GM12875 (cell line): ENCODE results near the gene PLIN5.
"Not testable (repeated sequence)": the region's sequence is repeated elsewhere in the genome, so short reads cannot be mapped to it uniquely, and the experiment has no call there.

Source experiments
- H3K4me3 ChIP-seq: one replicate; pipeline ENCODE4 v1.5.1; 2011; ENCODE audit warnings: low read depth, low read length, control low read depth
- CTCF ChIP-seq: IDR thresholded peaks from 2 replicates; pipeline ENCODE4 v1.5.1; 2011; ENCODE audit warnings: low read depth, mild to moderate bottlenecking, control low read depth, inconsistent platforms, low read length, moderate library complexity, borderline replicate concordance; ENCODE audit not compliant: insufficient read depth

The PLIN5 gene

DNA sequence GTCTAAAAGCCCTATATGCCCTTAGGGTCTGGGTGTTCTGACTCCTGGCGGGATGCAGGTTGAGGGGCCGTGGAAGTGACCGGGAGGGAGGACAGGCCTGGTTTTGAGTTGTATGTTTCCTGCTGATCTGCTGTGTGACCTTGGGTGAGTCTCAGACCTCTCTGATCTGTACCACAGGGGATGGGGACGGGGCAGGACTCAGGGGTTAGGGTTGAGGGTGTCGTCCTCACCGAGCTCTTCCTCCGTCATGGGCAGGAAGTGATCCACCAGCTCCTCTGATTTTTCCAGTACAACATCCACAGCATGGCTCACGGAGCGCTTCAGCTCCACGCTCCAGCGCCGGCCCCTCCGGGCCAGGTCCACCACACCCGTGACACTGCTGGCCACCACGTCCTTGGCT is 6.2 kb downstream of the PLIN5 start:
- no peak for TF ChIP-seq CTCF
- H3K4me3 ChIP-seq = no peak overlapping the region

- H3K4me3 ChIP-seq = not testable (repeated sequence)
These were observed 7.6 kb downstream of the PLIN5 start for GRCh38 chr19:4527377-4527776.

DNA sequence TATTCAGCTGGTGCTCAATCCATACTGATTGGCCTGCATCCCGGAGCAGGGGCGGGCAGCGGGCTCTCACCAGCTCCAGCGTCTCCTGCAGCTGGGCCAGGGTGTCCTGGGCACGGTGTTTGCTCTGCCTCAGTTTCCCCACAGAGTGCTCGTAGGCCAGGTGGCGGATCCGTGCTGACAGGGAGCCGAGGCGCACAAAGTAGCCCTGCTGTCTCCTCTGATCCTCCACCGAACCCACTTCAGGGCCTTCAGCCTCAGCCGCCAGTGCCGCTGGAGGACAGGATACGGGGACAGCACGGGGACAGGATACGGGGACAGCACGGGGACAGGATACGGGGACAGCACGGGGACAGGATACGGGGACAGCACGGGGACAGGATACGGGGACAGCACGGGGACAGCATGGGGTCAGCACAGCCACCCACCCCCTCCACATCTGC is 9.4 kb downstream of the PLIN5 start:
- H3K4me3 ChIP-seq = no peak overlapping the region
- no peak for TF ChIP-seq CTCF

- no peak overlapping the region for H3K4me3 ChIP-seq
- TF ChIP-seq CTCF = peak; percentile 93
These were observed 10.0 kb downstream of the PLIN5 start for GRCh38 chr19:4524808-4525562.

DNA sequence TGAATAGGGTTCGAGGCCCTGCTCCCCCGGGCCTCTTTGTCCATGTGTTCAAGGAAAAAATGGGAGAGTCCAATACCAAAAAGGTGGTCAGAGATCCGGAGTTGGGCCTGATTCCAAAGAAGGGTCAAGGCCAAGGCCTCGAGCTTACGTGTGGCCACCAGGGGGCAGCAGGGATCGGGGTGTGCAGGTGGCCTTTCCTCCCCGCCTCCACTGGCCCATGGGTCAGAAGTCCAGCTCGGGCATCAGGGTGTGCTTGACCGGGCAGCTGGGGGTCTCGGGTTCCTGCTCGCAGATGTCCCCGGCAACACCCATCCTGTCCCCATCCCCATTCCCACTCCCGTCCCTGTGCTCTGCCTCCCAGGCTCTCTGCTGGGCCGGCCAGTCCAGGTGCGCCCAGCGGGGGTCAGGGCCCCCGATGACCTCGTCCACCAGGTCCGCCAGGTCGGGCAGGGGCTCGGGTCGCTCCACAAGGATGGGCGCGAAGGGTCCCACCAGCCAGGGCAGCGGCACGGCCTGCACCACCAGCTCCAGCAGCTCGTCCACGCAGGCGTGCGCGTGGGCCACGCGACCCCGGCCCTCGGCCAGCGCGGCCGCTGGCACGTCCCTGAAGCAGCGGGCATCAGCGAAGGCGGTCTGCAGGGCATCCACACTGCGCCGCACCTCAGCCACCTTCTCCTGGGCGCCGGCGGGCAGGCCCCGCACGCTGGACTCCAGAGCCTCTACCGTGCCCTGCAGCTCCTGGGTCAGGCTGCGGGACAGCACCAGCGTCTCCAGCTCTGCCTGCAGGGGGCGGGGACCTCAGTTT is 11.5 kb downstream of the PLIN5 start:
- TF ChIP-seq CTCF = peak; percentile 82
- H3K4me3 ChIP-seq = no peak overlapping the region

GRCh38 chr19:4522291-4523002 is 12.6 kb downstream of the PLIN5 start:
- no peak for TF ChIP-seq CTCF
- H3K4me3 ChIP-seq = no peak overlapping the region

GRCh38 chr19:4521888-4522242 is 13.2 kb downstream of the PLIN5 start:
- no peak for TF ChIP-seq CTCF
- no peak overlapping the region for H3K4me3 ChIP-seq
